NCI-H187 (cell line): ENCODE data around the gene MDC1.
A peak's percentile ranks its signal among the peaks of the same experiment; 100 is the strongest.
"Not testable (repeated sequence)": the region's sequence is repeated elsewhere in the genome, so short reads cannot be mapped to it uniquely, and the experiment has no call there.

Experiments
- DNase-seq, 2 experiments: peaks; one replicate each; lab custom pipeline; 2025; lab: John Stamatoyannopoulos, UW

Gene MDC1

DNA sequence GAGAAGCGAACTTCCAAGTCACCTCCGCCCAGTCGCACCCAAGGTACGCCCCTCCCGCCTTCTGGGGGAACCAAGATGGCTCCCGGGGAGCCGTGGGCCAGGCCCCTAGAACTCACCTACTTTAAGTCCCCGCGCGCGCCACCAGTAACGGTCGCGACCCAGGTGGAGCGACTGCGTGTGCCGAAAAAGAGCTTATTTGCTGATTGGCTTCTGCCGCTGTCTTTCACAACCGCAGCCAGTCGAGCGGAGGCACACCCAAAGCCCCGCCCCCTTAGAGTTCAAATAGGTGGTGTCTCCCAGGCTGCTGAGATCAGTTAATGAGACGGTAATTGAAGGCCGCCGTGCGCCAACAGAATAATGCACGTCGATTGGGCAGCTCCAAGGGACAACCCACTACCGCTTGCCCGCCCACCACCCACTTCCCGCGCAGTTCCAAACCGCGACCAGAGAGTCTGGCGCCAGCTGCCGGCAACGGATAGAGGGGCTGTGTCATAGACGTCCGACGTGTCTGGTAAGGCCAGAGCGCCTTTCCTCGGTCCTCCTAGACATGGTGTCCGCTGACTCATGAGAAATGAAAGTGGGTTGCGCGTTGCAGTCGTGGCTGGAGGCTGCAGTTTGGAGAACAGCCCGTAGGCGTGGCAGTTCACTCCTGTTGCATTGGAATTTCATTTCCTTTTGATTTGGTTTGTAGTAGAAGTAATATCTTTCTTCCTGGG is at the start of gene MDC1:
TSS of gene MDC1 (minus strand) at position 153 of the 716 bp plus-strand sequence. CDS start 2,106 bp downstream, outside the sequence.
- DNase-seq = peak; percentile 95 to 99

- no peak for DNase-seq
Observed at GRCh38 chr6:30766461-30767157, 49.5 kb upstream of the MDC1 start.

GRCh38 chr6:30765495-30765894 is 48.4 kb upstream of the MDC1 start:
- not testable (repeated sequence) for DNase-seq

- not testable (repeated sequence) for DNase-seq
Observed at GRCh38 chr6:30764490-30765043, 47.5 kb upstream of the MDC1 start.

GRCh38 chr6:30763618-30764489 is 46.8 kb upstream of the MDC1 start:
- DNase-seq = no peak

- no peak for DNase-seq
Observed at GRCh38 chr6:30763155-30763617, 46.1 kb upstream of the MDC1 start.

- no peak for DNase-seq
Observed at GRCh38 chr6:30761791-30762429, 44.8 kb upstream of the MDC1 start.

GRCh38 chr6:30760549-30760948 is 43.5 kb upstream of the MDC1 start:
- DNase-seq = no peak

DNA sequence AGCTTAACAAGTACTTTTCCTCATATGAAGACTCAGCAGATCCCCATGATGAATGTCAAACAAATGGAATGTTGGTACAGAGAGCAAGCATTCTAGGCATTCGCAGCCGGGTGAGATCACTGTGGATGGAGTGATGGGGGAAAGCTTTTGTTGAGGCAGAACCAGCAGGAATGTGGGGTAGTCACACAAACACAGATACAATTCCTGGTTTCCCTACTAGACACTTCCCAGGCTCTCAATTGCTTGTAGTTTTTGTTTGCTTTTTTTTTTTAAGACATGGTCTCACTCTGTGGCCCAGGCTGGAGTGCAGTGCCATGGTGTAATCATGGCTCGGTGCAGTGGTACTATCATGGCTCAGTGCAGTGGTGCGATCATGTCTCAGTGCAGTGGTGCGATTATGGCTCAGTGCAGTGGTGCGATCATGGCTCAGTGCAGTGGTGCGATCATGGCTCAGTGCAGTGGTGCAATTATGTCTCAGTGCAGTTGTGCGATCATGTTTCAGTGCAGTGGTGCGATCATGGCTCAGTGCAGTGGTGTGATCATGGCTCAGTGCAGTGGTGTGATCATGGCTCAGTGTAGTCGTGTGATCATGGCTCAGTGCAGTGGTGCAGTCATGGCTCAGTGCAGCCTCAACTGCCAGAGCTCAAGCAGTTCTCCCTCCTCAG is 42.6 kb upstream of the MDC1 start:
- no peak for DNase-seq

- no peak for DNase-seq
Observed at GRCh38 chr6:30757261-30757904, 40.3 kb upstream of the MDC1 start.

GRCh38 chr6:30756405-30757003 is 39.4 kb upstream of the MDC1 start:
- not testable (repeated sequence) for DNase-seq

- no peak for DNase-seq
Observed at GRCh38 chr6:30754631-30755030, 37.5 kb upstream of the MDC1 start.

- no peak for DNase-seq
Observed at GRCh38 chr6:30752157-30752927, 35.3 kb upstream of the MDC1 start.

GRCh38 chr6:30750379-30750668 is 33.2 kb upstream of the MDC1 start:
- DNase-seq = no peak

DNA sequence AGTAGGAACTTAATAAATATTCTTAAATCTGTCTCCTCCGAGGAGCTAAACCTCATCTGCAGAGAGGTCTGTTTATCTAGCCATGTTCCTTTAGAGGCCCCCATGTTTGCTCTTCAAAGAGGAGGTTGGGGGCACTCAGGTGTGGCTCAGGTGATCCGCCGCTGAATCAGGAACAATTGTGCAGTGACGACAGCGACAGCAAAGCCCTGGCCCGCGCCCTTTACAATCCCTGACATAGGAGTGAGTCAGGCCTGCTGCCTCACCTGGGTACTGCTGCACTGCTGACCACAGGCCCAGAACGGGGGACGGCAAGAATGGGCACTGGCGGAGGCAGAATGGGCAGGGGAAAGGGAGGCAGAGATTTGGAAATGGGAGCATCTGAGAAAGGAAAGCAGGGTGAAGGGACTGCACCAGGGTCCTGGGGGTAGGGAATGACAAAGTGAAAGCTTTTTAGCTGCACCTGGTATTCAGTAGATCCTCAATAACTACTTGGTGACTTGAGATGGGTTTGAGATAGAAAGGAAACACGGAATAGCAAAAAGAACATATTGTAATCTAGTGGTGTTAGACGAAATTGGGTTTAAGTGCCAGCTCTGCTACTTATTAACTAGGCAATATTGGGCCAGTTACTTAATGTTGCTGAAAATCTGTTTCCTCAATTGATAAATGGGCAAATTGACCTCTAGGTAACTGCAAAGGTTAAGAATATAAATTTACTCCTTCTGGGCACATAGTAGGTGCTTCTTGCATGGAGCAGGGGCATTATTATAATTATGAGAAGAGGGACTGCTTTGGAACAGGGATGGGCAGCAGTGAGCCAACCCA is 32.7 kb upstream of the MDC1 start:
- DNase-seq = no peak

- DNase-seq = no peak
Observed at GRCh38 chr6:30748851-30749540, 31.9 kb upstream of the MDC1 start.

DNA sequence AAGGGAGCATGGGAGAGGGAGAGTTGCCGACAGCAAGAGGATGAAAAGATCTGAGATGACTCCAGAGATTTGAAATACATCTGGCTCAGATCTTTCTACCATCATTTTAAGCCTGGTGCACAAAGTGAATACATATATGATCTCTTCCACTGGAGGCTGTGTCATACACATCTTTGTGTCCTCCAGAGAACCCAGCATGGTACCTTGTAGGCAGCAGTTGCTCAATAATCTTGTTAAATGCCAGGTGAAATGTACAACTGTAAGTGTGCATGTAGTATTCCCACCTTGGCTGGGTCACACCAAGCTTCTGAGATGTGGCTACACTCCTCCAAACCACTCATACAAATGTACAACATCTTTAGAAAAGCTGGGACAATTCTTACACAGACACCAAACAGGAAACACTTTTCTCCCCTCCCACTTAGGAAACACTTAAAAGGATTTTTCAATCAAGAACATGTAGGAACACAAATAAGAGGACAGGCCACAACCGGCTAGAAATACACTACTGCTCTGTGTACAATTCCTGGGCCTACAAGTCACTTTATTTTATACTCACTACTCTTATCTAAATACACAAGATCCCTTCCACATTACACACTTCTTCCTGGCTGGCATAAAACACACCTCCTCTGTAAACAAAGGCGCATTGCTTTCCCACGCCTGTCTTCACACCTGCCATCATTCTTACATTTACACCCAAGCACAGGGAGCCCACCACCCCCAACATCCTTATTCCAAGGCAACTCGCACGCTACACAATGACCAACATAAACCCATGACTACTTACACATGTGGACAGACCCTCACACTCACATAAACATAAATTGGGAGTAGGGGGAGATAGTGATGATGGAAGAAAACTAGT is 31.1 kb upstream of the MDC1 start:
- DNase-seq = no peak
